Right lobe of liver (tissue), 6 donors: ENCODE measurements around the gene TRIM69. TPM values are rescaled to one million over a fixed set of nuclear protein-coding genes. Genes with fewer than 3 reads are reported as not detected.

Experiments used
- ATAC-seq, 4 donors: fragments of 200-7000 bp; cut with Tn5 transposase; one replicate each; pipeline ENCODE4 v1.9.1; 2020; ENCODE audit warnings: mild to moderate bottlenecking in 4 of 4, moderate library complexity in 4 of 4
- DNase-seq, 3 donors: peaks; one replicate each; pipeline ENCODE4 v3.0.0-alpha.2; 2020
- H3K27ac ChIP-seq, 3 donors: fragments of 200-600 bp; one replicate each; pipeline ENCODE4 v1.8.0; 2022
- H3K27me3 ChIP-seq, 2 donors: fragments of 200-600 bp; one replicate each; pipeline ENCODE4 v1.8.0; 2022
- H3K36me3 ChIP-seq, 4 donors: fragments of 200-600 bp; sonication (generic) in 1 of 4; one replicate each; pipeline versions ENCODE4 v1.5.1 to v1.8.0; 2017 to 2022; ENCODE audit warnings: control low read depth in 1 of 4
- H3K4me1 ChIP-seq, 4 donors: fragments of 200-600 bp; sonication (generic) in 1 of 4; one replicate each; pipeline versions ENCODE4 v1.5.1 to v1.8.0; 2017 to 2022; ENCODE audit warnings: control low read depth in 1 of 4
- H3K4me3 ChIP-seq, 3 donors: fragments of 200-600 bp; one replicate each; pipeline ENCODE4 v1.8.0; 2022
- H3K9me3 ChIP-seq, 4 donors: fragments of 200-600 bp; sonication (generic) in 1 of 4; one replicate each; pipeline versions ENCODE4 v1.5.1 to v1.8.0; 2017 to 2022; ENCODE audit warnings: control low read depth in 1 of 4
- POLR2A ChIP-seq: fragments of 450-650 bp; IDR thresholded peaks from one replicate; pipeline ENCODE4 v1.6.1; 2017; ENCODE audit warnings: antibody characterized with exemption, mild to moderate bottlenecking
- WGBS: methylation state at CpG from one replicate; pipeline ENCODE4 v1.1.6; 2018; ENCODE audit warnings: low coverage, low lambda C conversion rate; ENCODE audit not compliant: insufficient coverage; ENCODE audit errors: missing lambda C conversion rate; 5-methylcytosine and 5-hydroxymethylcytosine counted together
- intact Hi-C, 2 donors: fragments of 100-400 bp; cut with DNase I; formaldehyde crosslinking; loops; one replicate each; pipeline versions ENCODE4 v1.11.2 to v1.14.1; 2022
- total RNA-seq, 6 experiments: library from RNA; depleted of rRNA in 2 of 6; stranded (reverse); fragments of >200 nt in 2 of 6; fragmentation: NEBNext Ultra II Directional in 3 of 6; extraction: Animal tissue kit (Norgen Biotek cat#: 25700) in 3 of 6; gene quantifications; one replicate each; pipeline versions ENCODE4 v1.1.0 to v1.2.4, GENCODE V29; 2016 to 2023
- TF ChIP-seq, protein P1 (sequence below), 4 donors: fragments of 200-600 bp in 3 of 4; fragments of 450-650 bp in 1 of 4; IDR thresholded peaks; one replicate each; pipeline versions ENCODE4 v1.5.1 to v1.8.0; 2016 to 2022; ENCODE audit warnings: antibody characterized with exemption in 4 of 4, mild to moderate bottlenecking in 2 of 4
- donor health status: DM: no; HTN: yes; CAD: no.
- donor health status: DM: no; HTN: no; CAD: no.
- donor health status: DM: no; HTN: no; CAD: no.
- donor health status: DM: no; HTN: yes; CAD: no.
- donor health status: DM: no; HTN: yes; CAD: no.

The TRIM69 gene
- total RNA-seq, 6 experiments from 2014 or later: 3.8 to 16.9 (median 6.5) TPM

DNA sequence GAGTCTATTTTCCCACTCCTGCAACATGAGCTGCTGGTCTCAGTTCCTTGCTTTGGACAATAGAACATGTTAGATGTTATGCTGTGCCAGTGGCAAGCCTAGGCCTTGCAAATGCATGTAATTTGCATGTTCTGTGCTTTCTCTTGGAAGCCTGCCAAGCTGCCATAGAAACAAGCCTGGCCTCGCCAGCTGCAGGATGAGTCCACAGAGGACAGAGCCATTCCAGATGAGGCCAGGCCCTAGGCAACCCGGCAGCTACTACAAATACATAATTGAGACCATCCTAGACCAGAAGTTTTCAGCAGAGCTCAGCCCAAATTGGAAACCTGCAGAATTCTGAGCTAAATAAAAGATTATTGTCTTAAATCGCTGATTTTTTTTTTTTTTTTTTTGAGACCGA lies 39.6 kb downstream of the TRIM69 start:
- TF ChIP-seq, protein P1, sequence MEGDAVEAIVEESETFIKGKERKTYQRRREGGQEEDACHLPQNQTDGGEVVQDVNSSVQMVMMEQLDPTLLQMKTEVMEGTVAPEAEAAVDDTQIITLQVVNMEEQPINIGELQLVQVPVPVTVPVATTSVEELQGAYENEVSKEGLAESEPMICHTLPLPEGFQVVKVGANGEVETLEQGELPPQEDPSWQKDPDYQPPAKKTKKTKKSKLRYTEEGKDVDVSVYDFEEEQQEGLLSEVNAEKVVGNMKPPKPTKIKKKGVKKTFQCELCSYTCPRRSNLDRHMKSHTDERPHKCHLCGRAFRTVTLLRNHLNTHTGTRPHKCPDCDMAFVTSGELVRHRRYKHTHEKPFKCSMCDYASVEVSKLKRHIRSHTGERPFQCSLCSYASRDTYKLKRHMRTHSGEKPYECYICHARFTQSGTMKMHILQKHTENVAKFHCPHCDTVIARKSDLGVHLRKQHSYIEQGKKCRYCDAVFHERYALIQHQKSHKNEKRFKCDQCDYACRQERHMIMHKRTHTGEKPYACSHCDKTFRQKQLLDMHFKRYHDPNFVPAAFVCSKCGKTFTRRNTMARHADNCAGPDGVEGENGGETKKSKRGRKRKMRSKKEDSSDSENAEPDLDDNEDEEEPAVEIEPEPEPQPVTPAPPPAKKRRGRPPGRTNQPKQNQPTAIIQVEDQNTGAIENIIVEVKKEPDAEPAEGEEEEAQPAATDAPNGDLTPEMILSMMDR (IDR thresholded peaks at IDR 0.05): no peak
- no peak for TF ChIP-seq POLR2A
- Histone ChIP-seq H3K4me3 (no peak overlapping the region), H3K36me3 (no peaks in the 10 kb centered on the region), H3K27me3 (no peaks in the 10 kb centered on the region), H3K27ac (no peak overlapping the region), H3K9me3 (no peaks in the 10 kb centered on the region), H3K4me1 (no peaks in the 10 kb centered on the region)
- WGBS: 73% methylated on average over 2 of the region's 4 CpGs
- ATAC-seq (no peak), DNase-seq (no peak)
- intact Hi-C loops: no loop called here

DNA sequence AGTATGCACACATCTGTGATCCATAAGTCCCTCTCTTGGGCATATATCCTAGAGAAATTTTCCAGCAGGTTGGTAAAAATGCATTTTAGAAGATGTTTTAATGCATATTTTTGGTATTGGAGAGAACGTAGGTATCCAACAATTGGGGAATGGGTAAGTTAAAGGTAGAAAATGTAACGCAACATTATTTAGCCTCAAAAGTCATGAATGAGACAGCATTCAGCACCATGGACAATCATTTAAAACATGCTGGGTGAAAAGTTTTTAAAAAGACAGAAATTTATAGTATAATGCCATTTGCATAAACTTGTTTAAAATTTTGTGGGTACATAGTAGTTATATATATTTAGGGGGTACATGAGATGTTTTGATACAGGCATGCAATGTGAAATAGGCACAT lies 43.4 kb downstream of the TRIM69 start:
- DNase-seq: no peak
- no peaks in the 10 kb centered on the region for H3K9me3 ChIP-seq
- H3K36me3 ChIP-seq: no peaks in the 10 kb centered on the region
- no peak overlapping the region for H3K4me3 ChIP-seq
- no peak for TF ChIP-seq POLR2A
- TF ChIP-seq, protein P1 (IDR thresholded peaks at IDR 0.05): no peak
- intact Hi-C loops: no loop called here
- no peak for ATAC-seq
- no peak overlapping the region for H3K27ac ChIP-seq
- no peaks in the 10 kb centered on the region for H3K4me1 ChIP-seq
- 100% methylated on average over 2 of the region's 2 CpGs for WGBS
- H3K27me3 ChIP-seq: no peaks in the 10 kb centered on the region

DNA sequence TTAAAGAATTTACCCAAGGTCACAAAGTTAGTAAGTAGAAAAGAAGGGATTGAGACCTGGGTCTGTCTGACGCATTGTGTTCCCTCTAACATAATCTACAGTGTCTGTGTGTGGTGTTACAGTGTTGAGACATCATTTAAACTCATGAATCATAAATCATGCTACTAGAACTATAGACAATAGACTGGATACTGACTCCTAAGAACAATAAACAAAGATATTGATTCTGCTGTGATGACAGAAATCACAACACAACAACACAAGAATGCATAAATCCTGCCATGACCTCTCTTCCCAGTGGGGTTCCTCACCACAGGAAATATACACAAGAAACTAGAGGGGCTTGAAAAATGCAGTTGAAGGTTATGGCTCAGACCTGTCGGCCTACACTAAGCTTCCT lies 44.3 kb downstream of the TRIM69 start:
- no peak overlapping the region for H3K4me3 ChIP-seq
- 68% methylated on average over 2 of the region's 2 CpGs for WGBS
- no peaks in the 10 kb centered on the region for H3K4me1 ChIP-seq
- no peaks in the 10 kb centered on the region for H3K36me3 ChIP-seq
- no peak overlapping the region for H3K27ac ChIP-seq
- no peaks in the 10 kb centered on the region for H3K27me3 ChIP-seq
- H3K9me3 ChIP-seq: no peaks in the 10 kb centered on the region
- TF ChIP-seq, protein P1 (IDR thresholded peaks at IDR 0.05): no peak
- TF ChIP-seq POLR2A: no peak
- ATAC-seq (no peak), DNase-seq (no peak)
- intact Hi-C loops: no loop called here

DNA sequence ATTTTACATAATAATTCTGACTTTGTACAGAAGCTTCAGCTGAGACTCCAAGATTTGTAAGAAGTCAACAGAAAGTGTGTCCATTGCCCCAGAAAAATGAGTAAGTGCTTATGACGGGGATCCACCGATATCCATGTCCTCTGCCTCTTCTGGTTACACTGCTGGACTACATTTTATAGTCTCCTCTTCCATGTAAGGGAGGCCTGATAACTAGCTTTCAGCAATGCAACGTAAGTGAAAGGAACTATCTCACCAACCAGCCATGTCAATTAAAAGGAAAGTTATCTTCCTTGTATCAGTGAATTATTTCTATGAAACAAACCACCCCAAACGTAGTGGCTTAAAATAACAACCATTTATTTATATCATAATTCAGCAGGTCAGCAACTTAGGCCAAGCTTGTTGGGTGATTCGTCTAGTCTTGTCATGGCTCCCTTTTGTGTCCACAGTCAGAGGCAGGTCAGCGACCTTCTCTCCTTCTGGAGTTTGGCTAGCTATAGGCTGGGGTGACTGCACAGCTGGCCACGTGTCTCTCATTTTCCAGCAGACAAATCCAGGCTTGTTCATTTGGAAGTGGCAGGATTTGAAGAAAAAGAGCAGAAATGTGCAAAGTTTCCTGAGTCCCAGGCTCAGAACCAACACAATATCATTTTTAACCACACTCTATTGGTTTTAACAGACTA lies 44.9 kb downstream of the TRIM69 start:
- Histone ChIP-seq H3K4me3 (no peak overlapping the region), H3K27ac (no peak overlapping the region), H3K27me3 (no peaks in the 10 kb centered on the region), H3K36me3 (no peaks in the 10 kb centered on the region), H3K9me3 (no peaks in the 10 kb centered on the region), H3K4me1 (no peaks in the 10 kb centered on the region)
- intact Hi-C loops: no loop called here
- ATAC-seq (no peak), DNase-seq (no peak)
- 89% methylated on average over 7 of the region's 7 CpGs for WGBS
- TF ChIP-seq, protein P1 (IDR thresholded peaks at IDR 0.05): no peak
- no peak for TF ChIP-seq POLR2A
